C1 segment of cervical spinal cord (tissue), 14 donors: Measurements from ENCODE around the gene CCDC24.
A peak's percentile ranks its signal among the peaks of the same experiment; 100 is the strongest.

ENCODE experiments used
- DNase-seq, 14 donors: peaks; one replicate each; lab custom pipeline; 2025; lab: John Stamatoyannopoulos, UW

Gene CCDC24

GRCh38 chr1:43963006-43963405 lies 28.4 kb upstream of the CCDC24 start:
- DNase-seq: no peak

- no peak for DNase-seq
These were observed 27.5 kb upstream of the CCDC24 start for GRCh38 chr1:43963890-43964289.

GRCh38 chr1:43965316-43965715 lies 26.1 kb upstream of the CCDC24 start:
- DNase-seq: no peak

GRCh38 chr1:43968348-43968948 lies 23.0 kb upstream of the CCDC24 start:
- no peak for DNase-seq

- DNase-seq: no peak
These were observed 22.0 kb upstream of the CCDC24 start for GRCh38 chr1:43969416-43969745.

- peak; percentile 39 to 96 (median 94) for DNase-seq
These were observed 21.5 kb upstream of the CCDC24 start, which contains the start of gene DPH2 for GRCh38 chr1:43969746-43970466. DPH2 (plus strand) TSS chr1:43970010; CDS start chr1:43970176, 166 bp downstream.

- DNase-seq: no peak
These were observed 20.9 kb upstream of the CCDC24 start for GRCh38 chr1:43970502-43970901.

GRCh38 chr1:43970911-43971310 lies 20.5 kb upstream of the CCDC24 start:
- no peak for DNase-seq

GRCh38 chr1:43971336-43971980 lies 19.9 kb upstream of the CCDC24 start:
- no peak for DNase-seq

GRCh38 chr1:43973981-43974442 lies 17.4 kb upstream of the CCDC24 start:
- DNase-seq: no peak

GRCh38 chr1:43974443-43975248 lies 16.8 kb upstream of the CCDC24 start, which contains the start of gene ATP6V0B:
ATP6V0B (plus strand) TSS chr1:43974960; CDS start chr1:43975041, 81 bp downstream.
- peak; percentile 61 to 98 (median 92) for DNase-seq

- DNase-seq: peak in 9 of 14 donors; percentile 30 to 70 (median 52)
These were observed 16.0 kb upstream of the CCDC24 start for GRCh38 chr1:43975249-43975961.

- DNase-seq: no peak
These were observed 15.4 kb upstream of the CCDC24 start for GRCh38 chr1:43976045-43976444.

GRCh38 chr1:43976890-43977289 lies 14.5 kb upstream of the CCDC24 start:
- DNase-seq: no peak

- no peak for DNase-seq
These were observed 13.8 kb upstream of the CCDC24 start for GRCh38 chr1:43977376-43978263.

GRCh38 chr1:43978264-43978550 lies 13.2 kb upstream of the CCDC24 start:
- DNase-seq: no peak

- DNase-seq: peak in 10 of 14 donors; percentile 9 to 68 (median 24)
These were observed 12.7 kb upstream of the CCDC24 start, which contains the start of gene B4GALT2 for GRCh38 chr1:43978551-43979260. B4GALT2 (plus strand) TSS chr1:43979210; CDS start chr1:43981161, 1,951 bp downstream.

- no peak for DNase-seq
These were observed 12.2 kb upstream of the CCDC24 start for GRCh38 chr1:43979261-43979527.

- peak in 11 of 14 donors; percentile 11 to 55 (median 29) for DNase-seq
These were observed 11.7 kb upstream of the CCDC24 start for GRCh38 chr1:43979528-43980254.
